Activated naive CD4-positive, alpha-beta T cell (primary cell): ENCODE results near the gene OR2G3.

ENCODE experiments used
- DNase-seq, 4 experiments: peaks; one replicate each; lab custom pipeline; 2025; lab: John Stamatoyannopoulos, UW

OR2G3 gene

DNA sequence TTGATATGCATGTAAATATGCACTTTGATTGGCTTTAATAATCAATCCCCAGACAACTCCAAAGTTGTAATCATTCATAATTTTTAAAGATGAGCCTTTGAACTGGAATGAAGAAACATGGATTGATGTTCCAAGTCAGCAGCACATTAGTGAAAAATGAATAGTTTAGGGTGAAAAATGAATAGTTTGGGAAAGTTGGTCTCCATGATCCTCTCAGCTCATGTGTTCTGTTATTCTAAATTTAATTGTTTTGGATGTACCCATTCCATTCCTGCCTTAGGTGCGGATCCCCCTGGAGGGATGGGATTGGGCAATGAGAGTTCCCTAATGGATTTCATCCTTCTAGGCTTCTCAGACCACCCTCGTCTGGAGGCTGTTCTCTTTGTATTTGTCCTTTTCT lies at the start of gene OR2G3:
Gene OR2G3 (plus strand): TSS at position 301 of the 400 bp plus-strand sequence. CDS start 0 bp downstream, at position 301.
- no peak for DNase-seq

GRCh38 chr1:247557926-247558674 lies 47.3 kb upstream of the OR2G3 start:
- no peak for DNase-seq

GRCh38 chr1:247561711-247562110 lies 43.7 kb upstream of the OR2G3 start:
- DNase-seq = no peak

DNA sequence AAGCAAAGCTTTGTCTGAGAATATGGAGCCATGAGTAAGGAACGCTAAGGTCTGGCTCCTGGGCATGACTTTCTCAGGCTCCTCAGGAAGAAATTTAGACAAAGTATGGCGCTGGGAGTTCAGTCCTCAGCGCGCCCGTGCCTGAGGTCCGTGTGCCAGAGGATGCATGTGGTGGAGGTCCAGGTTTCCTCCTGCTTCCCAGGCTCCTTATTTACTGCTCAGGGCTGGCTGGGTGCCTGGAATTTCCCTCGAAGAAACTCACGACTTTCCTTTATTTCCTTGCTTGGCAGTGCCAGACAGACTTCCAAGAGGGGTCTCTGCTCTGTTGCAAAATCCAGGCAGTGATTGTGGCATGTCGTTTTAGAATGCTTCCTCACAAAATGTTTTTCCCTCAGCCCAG lies 43.2 kb upstream of the OR2G3 start:
- no peak for DNase-seq

DNA sequence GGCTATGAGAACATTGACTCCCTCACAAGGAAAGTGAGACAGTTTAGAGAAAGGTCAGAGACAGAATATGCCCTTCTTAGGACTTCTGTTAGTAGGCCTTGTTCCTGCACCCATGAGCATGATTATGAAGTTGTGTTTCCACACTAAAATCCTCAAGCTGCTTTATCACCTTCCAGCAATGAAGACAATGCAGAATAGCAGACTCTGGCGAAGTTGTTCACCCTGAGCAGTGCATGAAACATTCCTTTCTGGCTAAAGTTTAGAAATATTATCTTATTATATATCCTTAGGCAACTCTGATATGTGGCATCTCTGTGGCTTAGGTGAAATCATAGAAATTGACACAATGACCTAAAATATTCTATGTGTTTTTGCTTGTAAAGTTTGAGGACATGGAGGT lies 31.1 kb upstream of the OR2G3 start:
- DNase-seq = no peak

GRCh38 chr1:247574664-247575063 lies 30.7 kb upstream of the OR2G3 start:
- no peak for DNase-seq

- DNase-seq = no peak
Measured at GRCh38 chr1:247576514-247576913, 28.9 kb upstream of the OR2G3 start.

- no peak for DNase-seq
Measured at GRCh38 chr1:247578946-247579460, 26.4 kb upstream of the OR2G3 start.

GRCh38 chr1:247588060-247588459 lies 17.3 kb upstream of the OR2G3 start, which contains the start of gene OR2G2:
TSS of gene OR2G2 (plus strand) at chr1:247588360. CDS start at chr1:247588360, 0 bp downstream.
- DNase-seq = no peak

GRCh38 chr1:247613405-247613804 lies 8.0 kb downstream of the OR2G3 start:
- no peak for DNase-seq

- no peak for DNase-seq
Measured at GRCh38 chr1:247614625-247615024, 9.2 kb downstream of the OR2G3 start.

- no peak for DNase-seq
Measured at GRCh38 chr1:247627951-247628350, 22.6 kb downstream of the OR2G3 start.

DNA sequence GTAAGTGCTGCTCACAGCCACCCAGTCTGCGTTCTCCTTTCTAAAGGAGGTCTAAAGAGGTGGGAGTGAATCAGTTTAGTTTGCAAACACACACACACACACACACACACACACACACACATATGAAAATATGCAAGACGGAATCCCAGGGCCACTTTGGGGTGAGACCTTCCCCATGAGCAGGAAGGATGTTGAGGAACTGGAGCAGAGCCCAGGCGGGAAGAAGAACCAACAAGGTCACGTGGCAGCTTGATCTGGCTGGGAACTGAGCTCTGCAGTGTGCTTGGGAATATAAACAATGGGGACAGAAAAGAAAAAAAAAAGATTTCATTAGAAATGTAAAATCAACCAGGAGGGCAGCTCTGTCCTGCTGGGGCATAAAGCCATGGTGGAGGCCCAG lies 32.6 kb downstream of the OR2G3 start:
- DNase-seq = no peak

DNA sequence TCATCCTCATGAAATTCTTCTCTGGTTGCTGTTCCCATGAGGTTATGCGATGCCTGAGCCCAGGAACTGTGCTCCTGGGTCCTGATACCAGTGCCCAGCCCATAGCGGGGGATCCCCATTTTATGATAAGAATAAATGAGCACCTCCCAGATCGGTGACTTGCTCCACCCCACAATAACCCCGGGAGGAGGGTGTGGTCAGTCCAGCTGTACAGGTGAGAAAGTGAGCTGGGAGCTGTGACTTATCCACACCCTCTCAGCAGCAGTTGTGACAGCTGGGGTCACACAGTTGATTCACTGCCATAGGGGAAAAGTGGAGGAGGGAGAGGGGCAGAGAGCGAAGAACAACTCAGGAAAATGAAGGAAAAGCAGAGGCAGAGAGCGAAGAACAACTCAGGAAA lies 33.4 kb downstream of the OR2G3 start:
- DNase-seq = no peak

DNA sequence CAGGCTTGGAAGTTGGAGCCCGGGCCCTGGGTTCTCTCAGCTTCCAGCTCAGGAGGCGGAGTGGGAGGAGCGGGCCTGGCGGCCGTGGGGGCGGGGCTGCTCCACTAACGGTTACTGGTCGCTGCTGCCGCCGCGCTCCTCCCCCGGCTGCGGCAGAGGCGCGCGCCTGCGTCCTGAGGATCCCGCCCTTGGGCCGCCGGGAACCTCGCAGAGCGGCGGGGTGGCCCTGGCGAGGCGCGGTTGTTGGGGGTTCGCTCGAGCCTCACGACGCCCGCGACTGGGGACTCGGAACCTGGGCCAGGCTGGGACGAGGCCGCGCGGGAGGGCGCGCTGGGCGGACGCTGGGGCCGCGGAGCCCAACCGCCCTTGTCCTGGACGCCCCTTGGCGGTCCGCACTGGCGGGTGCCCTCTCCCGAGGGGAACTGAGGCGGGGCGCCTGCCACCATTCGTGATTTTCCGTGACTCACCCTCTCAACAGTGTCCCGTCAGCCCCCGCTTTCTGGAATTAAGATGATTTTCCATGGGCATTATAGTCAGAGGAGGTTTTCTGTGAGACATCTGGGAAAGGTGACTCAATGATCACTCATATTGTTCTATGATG lies 34.1 kb downstream of the OR2G3 start:
- peak in 2 of 4 experiments; percentile 5 to 15 for DNase-seq

GRCh38 chr1:247642742-247643141 lies 37.4 kb downstream of the OR2G3 start:
- no peak for DNase-seq

DNA sequence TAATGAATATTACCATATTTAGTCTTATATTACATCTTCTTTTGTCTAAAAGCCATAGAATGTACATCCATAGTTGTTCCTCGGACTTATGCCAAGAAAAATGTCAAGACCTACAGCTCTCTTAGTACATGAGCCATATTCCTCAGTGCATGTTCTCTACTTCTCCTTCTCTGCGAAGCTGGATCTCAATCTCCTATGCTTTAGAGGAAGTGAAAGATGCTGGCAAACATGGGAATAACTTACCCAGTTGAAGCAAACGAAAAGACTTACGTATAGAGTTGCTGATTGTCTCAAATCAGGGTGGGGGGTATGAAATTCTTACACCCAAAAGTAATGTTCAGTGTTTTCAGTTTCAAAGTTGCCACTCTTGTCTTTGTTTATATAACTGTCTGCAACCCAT lies 41.5 kb downstream of the OR2G3 start:
- DNase-seq = no peak

DNA sequence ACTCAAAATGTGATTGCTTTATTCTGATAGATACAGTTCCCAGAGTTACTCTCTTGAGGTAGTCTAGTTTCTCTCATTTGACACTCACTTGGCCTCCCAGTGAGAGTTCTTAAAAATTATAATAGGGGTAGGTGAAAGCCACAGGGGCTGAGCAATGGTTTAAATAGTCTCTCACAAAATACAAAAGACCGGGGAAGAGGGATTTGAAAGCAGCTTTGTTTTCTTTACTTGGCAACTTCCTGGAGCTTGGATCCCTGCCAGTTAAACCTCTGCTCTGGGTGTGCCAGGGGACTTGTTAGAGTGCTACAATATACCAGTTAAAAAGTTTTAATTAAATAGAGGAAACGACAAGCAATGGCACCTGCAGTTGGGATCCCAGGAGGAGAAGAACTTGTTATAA lies 42.5 kb downstream of the OR2G3 start:
- no peak for DNase-seq

DNA sequence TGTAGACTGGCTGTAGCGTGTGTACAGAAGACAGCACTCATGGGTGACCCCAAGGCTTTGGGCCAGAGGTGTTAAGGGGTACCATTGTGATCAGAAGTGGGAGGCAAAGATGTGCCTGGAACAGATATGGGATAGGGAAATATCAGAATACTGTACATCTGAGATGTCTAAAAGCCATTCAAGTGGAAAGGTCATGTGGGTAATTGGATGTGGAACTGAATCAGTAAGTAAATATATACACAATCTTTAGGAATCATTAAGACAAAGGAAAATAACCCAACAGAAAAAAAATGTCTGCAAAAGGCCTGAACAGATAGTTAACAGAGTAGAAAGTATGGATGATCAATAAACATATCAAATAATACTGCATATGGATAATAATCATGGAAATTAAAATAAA lies 47.7 kb downstream of the OR2G3 start:
- DNase-seq = no peak
